Trophoblast cell (in vitro differentiated cells and primary cell): ENCODE results near the gene LGALS12. TPM values are rescaled to one million over a fixed set of nuclear protein-coding genes. Genes with fewer than 3 reads are reported as not detected.

Source experiments
- DNase-seq, 2 donors: peaks; one replicate each; pipeline ENCODE4 v3.0.0-alpha.2; 2016
- H2AFZ ChIP-seq: 2 replicates; pipeline ENCODE4 v1.6.1; 2013; ENCODE audit warnings: low read length, moderate library complexity, mild to moderate bottlenecking; ENCODE audit not compliant: insufficient read depth, poor library complexity
- H2AK5ac ChIP-seq: 2 replicates; pipeline ENCODE4 v1.6.1; 2013; ENCODE audit warnings: mild to moderate bottlenecking, low read length
- H2BK120ac ChIP-seq: 2 replicates; pipeline ENCODE4 v1.6.1; 2013; ENCODE audit warnings: low read length, mild to moderate bottlenecking, moderate library complexity; ENCODE audit not compliant: insufficient read depth, poor library complexity
- H2BK12ac ChIP-seq: 2 replicates; pipeline ENCODE4 v1.6.1; 2013; ENCODE audit warnings: mild to moderate bottlenecking, low read length, moderate library complexity
- H2BK5ac ChIP-seq: 2 replicates; pipeline ENCODE4 v1.6.1; 2013; ENCODE audit warnings: low read length, low read depth, moderate library complexity, mild to moderate bottlenecking; ENCODE audit not compliant: poor library complexity
- H3K14ac ChIP-seq: 2 replicates; pipeline ENCODE4 v1.6.1; 2013; ENCODE audit warnings: mild to moderate bottlenecking, low read length
- H3K18ac ChIP-seq: 2 replicates; pipeline ENCODE4 v1.6.1; 2013; ENCODE audit warnings: mild to moderate bottlenecking, low read length
- H3K23ac ChIP-seq: 2 replicates; pipeline ENCODE4 v1.6.1; 2013; ENCODE audit warnings: low read length
- H3K27ac ChIP-seq: 2 replicates; pipeline ENCODE4 v1.5.1; 2013; ENCODE audit warnings: low read depth, mild to moderate bottlenecking, inconsistent platforms, low read length, moderate library complexity
- H3K27me3 ChIP-seq: 2 replicates; pipeline ENCODE4 v1.6.1; 2013; ENCODE audit warnings: inconsistent platforms, mild to moderate bottlenecking, low read length, moderate library complexity; ENCODE audit not compliant: insufficient read depth
- H3K36me3 ChIP-seq, 2 experiments: 1 replicate in 1 of 2; 2 replicates in 1 of 2; pipeline ENCODE4 v1.6.1; 2013; ENCODE audit warnings: low read length in 2 of 2, mild to moderate bottlenecking in 2 of 2, moderate library complexity in 1 of 2; ENCODE audit not compliant: insufficient read depth in 2 of 2, control insufficient read depth in 1 of 2
- H3K4ac ChIP-seq: 2 replicates; pipeline ENCODE4 v1.6.1; 2013; ENCODE audit warnings: low read depth, mild to moderate bottlenecking, low read length, moderate library complexity
- H3K4me1 ChIP-seq, 2 experiments: 1 replicate in 1 of 2; 2 replicates in 1 of 2; pipeline ENCODE4 v1.6.1; 2013; ENCODE audit warnings: low read length in 2 of 2, mild to moderate bottlenecking in 2 of 2, moderate library complexity in 1 of 2; ENCODE audit not compliant: insufficient read depth in 2 of 2, control insufficient read depth in 1 of 2
- H3K4me2 ChIP-seq: 2 replicates; pipeline ENCODE4 v1.6.1; 2013; ENCODE audit warnings: inconsistent platforms, mild to moderate bottlenecking, low read length, moderate library complexity
- H3K4me3 ChIP-seq: 2 replicates; pipeline ENCODE4 v1.5.1; 2013; ENCODE audit warnings: mild to moderate bottlenecking, low read depth, low read length, inconsistent platforms
- H3K79me1 ChIP-seq: one replicate; pipeline ENCODE4 v1.6.1; 2013; ENCODE audit warnings: low read length
- H3K79me2 ChIP-seq: 2 replicates; pipeline ENCODE4 v1.6.1; 2013; ENCODE audit warnings: low read length, mild to moderate bottlenecking; ENCODE audit not compliant: control insufficient read depth, insufficient read depth, poor library complexity
- H3K9ac ChIP-seq: 2 replicates; pipeline ENCODE4 v1.6.1; 2013; ENCODE audit warnings: mild to moderate bottlenecking, low read length
- H3K9me3 ChIP-seq: 2 replicates; pipeline ENCODE4 v1.6.1; 2013; ENCODE audit warnings: low read depth, mild to moderate bottlenecking, control low read depth, inconsistent platforms, low read length; ENCODE audit not compliant: insufficient read depth
- H4K12ac ChIP-seq: 2 replicates; pipeline ENCODE4 v1.6.1; 2013; ENCODE audit warnings: low read depth, mild to moderate bottlenecking, low read length, moderate library complexity
- H4K8ac ChIP-seq: 2 replicates; pipeline ENCODE4 v1.6.1; 2013; ENCODE audit warnings: low read depth, mild to moderate bottlenecking, low read length, moderate library complexity
- H4K91ac ChIP-seq: one replicate; pipeline ENCODE4 v1.6.1; 2013; ENCODE audit warnings: low read depth, mild to moderate bottlenecking, low read length, moderate library complexity
- WGBS: extraction: QIAGEN DNeasy Blood & Tissue Kit; methylation state at CpG from one replicate; pipeline ENCODE4 v1.1.7; 2013; ENCODE audit warnings: missing lambda C conversion rate; ENCODE audit not compliant: insufficient read length, insufficient coverage; ENCODE audit errors: extremely low coverage; 5-methylcytosine and 5-hydroxymethylcytosine counted together
- polyA plus RNA-seq: library from polyadenylated mRNA; stranded (reverse); fragments of 200-250 nt; gene quantifications from 2 replicates; pipeline ENCODE4 v1.2.3, GENCODE V29; 2013

LGALS12 gene, protein sequence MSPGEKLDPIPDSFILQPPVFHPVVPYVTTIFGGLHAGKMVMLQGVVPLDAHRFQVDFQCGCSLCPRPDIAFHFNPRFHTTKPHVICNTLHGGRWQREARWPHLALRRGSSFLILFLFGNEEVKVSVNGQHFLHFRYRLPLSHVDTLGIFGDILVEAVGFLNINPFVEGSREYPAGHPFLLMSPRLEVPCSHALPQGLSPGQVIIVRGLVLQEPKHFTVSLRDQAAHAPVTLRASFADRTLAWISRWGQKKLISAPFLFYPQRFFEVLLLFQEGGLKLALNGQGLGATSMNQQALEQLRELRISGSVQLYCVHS
- polyA plus RNA-seq = 1.4 and 1.5 TPM in 2 replicates

DNA sequence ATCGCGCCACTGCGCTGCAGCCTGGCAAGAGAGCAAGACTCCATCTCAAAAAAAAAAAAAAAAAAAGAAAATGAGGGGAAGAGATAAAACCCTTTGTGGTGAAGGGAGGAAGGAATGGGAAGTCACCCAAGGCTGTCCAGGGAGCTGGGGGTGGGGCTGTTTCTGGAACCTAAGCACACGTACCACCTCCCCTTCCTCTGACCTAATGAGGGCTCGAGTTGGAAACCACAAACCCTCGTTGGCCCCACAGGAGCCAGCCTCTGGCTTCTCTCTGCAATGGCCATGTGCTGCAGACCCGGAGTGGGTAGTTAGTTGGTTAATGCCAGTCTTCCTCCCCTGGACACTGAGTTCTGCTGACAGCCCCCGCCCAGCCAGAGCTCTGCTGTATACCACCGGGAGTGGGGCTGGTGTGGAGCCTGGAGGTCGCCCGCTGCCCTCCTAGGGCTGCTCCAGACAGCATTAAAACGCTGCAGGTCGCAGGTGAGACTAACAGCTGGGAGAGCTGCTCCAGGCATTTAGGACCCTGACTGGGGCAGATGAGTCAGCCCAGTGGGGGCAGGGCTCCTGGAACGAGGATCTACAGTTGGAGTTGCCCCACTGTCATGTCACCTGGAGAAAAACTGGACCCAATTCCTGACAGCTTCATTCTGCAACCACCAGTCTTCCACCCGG, at the start of gene LGALS12:
Gene LGALS12, plus strand, starts transcription at position 228 of the 672 bp plus-strand sequence. Its CDS starts 375 bp downstream, at position 603.
- no peak for DNase-seq
- no CpG with 5 or more reads among the region's 15 CpGs for WGBS
- H3K4ac ChIP-seq = no peak within 1 kb of the TSS
- H3K14ac ChIP-seq = no peak within 1 kb of the TSS
- no peak within 1 kb of the TSS for H4K8ac ChIP-seq
- H2BK5ac ChIP-seq = peak within 1 kb of the TSS; percentile 16
- peaks cover 9 to 16% of the 10 kb centered on the region in 2 experiments for H3K4me1 ChIP-seq
- no peak within 1 kb of the TSS for H3K4me3 ChIP-seq
- no peak within 1 kb of the TSS for H3K4me2 ChIP-seq
- peaks cover 1% of the 10 kb centered on the region for H3K79me2 ChIP-seq
- peak within 1 kb of the TSS; percentile 33 for H2AK5ac ChIP-seq
- H3K9me3 ChIP-seq = peaks cover 2% of the 10 kb centered on the region
- H2AFZ ChIP-seq = no peak within 1 kb of the TSS
- H2BK12ac ChIP-seq = no peak within 1 kb of the TSS
- no peak within 1 kb of the TSS for H3K27ac ChIP-seq
- H3K79me1 ChIP-seq = peaks cover 4% of the 10 kb centered on the region
- H3K36me3 ChIP-seq = no peaks in the 10 kb centered on the region
- H3K9ac ChIP-seq = no peak within 1 kb of the TSS
- H2BK120ac ChIP-seq = peak within 1 kb of the TSS; percentile 13
- H3K18ac ChIP-seq = no peak within 1 kb of the TSS
- H4K12ac ChIP-seq = no peak within 1 kb of the TSS
- H3K23ac ChIP-seq = no peak within 1 kb of the TSS
- H3K27me3 ChIP-seq = no peaks in the 10 kb centered on the region
- H4K91ac ChIP-seq = peak within 1 kb of the TSS; percentile 45

DNA sequence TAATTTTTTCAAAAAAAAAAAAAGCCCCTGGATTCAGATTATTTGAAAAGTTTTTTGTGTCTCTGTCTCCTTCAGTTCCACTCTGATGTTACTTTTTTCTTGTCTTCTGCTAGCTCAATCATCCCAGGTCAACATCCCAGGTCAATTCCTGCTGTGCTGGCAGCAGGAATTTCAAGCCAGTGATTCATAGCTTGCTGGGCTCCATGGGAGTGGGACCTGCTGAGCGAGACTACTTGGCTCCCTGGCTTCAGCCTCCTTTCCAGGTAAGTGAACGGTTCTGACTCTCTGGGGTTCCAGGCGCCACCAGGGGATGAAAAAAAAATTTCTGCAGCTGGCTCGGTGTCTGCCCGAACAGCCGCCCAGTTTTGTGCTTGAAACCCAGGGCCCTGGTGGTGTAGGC, 46.3 kb upstream of the LGALS12 start:
- no peaks in the 10 kb centered on the region for H3K36me3 ChIP-seq
- H3K79me1 ChIP-seq = no peaks in the 10 kb centered on the region
- H3K4me1 ChIP-seq = peaks cover 3 to 4% of the 10 kb centered on the region in 2 experiments
- H3K23ac ChIP-seq = no peak overlapping the region
- H3K4me2 ChIP-seq = no peak overlapping the region
- DNase-seq = peak; percentile 9 to 49
- H3K14ac ChIP-seq = no peak overlapping the region
- no peak overlapping the region for H2AK5ac ChIP-seq
- no peak overlapping the region for H3K18ac ChIP-seq
- no peak overlapping the region for H2AFZ ChIP-seq
- H3K4ac ChIP-seq = no peak overlapping the region
- no peak overlapping the region for H4K8ac ChIP-seq
- no CpG with 5 or more reads among the region's 6 CpGs for WGBS
- no peak overlapping the region for H2BK120ac ChIP-seq
- H4K91ac ChIP-seq = no peak overlapping the region
- no peaks in the 10 kb centered on the region for H3K9me3 ChIP-seq
- H4K12ac ChIP-seq = no peak overlapping the region
- H2BK5ac ChIP-seq = no peak overlapping the region
- no peaks in the 10 kb centered on the region for H3K79me2 ChIP-seq
- H3K27ac ChIP-seq = peak overlapping the region; percentile 58
- no peak overlapping the region for H2BK12ac ChIP-seq
- H3K4me3 ChIP-seq = no peak overlapping the region
- H3K27me3 ChIP-seq = no peaks in the 10 kb centered on the region
- no peak overlapping the region for H3K9ac ChIP-seq

DNA sequence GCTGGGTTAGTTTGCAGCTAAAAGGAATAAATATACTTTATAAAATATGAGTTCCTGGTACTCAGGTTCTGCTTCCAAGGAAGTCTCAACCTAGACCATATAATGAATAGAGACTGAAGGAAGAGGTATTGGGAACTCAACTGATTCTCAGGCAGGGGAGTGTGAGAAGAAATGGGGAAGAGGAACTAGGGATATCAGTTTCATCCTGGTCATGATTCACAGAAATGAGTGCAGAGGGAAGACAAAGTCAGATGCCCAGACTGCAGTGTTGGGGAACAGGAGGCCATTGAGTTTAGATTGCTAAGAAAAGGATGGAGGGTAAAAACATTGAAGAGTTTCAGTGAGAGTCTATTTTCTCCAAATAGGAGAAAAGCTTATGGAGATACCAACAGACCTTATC, 43.7 kb upstream of the LGALS12 start:
- H2AFZ ChIP-seq = no peak overlapping the region
- H3K9me3 ChIP-seq = no peaks in the 10 kb centered on the region
- H2BK12ac ChIP-seq = no peak overlapping the region
- H3K4me2 ChIP-seq = no peak overlapping the region
- no peak overlapping the region for H4K12ac ChIP-seq
- no peak overlapping the region for H2AK5ac ChIP-seq
- H3K14ac ChIP-seq = no peak overlapping the region
- H2BK5ac ChIP-seq = no peak overlapping the region
- no peak overlapping the region for H3K9ac ChIP-seq
- H3K36me3 ChIP-seq = no peaks in the 10 kb centered on the region
- no peak overlapping the region for H3K23ac ChIP-seq
- no peak overlapping the region for H3K4ac ChIP-seq
- H3K4me3 ChIP-seq = no peak overlapping the region
- peaks cover 3 to 4% of the 10 kb centered on the region in 2 experiments for H3K4me1 ChIP-seq
- no peak overlapping the region for H2BK120ac ChIP-seq
- no peak overlapping the region for H3K18ac ChIP-seq
- H4K8ac ChIP-seq = no peak overlapping the region
- no peak overlapping the region for H3K27ac ChIP-seq
- no peaks in the 10 kb centered on the region for H3K79me1 ChIP-seq
- H3K27me3 ChIP-seq = no peaks in the 10 kb centered on the region
- DNase-seq = no peak
- H4K91ac ChIP-seq = no peak overlapping the region
- no peaks in the 10 kb centered on the region for H3K79me2 ChIP-seq

DNA sequence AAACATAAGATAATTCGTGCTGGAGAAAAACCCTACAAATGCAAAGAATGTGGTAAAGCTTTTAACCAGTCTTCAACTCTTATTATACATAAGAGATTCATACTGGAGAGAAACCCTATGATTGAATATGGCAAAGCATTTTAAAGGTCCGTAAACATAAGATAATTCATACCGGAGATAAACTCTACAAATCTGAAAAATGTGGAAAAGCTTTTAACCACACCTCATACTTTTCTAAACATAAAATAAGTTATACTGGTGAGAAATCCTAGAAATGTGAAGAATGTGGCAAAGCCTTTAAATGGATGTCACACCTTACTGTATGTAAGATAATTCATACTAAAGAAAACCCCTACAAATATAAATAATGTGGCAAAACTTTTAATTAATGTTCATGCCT, 35.6 kb upstream of the LGALS12 start:
- Histone ChIP-seq H3K4ac (no peak overlapping the region), H3K79me1 (no peaks in the 10 kb centered on the region), H3K9ac (no peak overlapping the region), H3K23ac (no peak overlapping the region), H2BK12ac (no peak overlapping the region), H4K8ac (no peak overlapping the region), H3K79me2 (no peaks in the 10 kb centered on the region), H3K14ac (no peak overlapping the region), H2AK5ac (no peak overlapping the region), H4K12ac (no peak overlapping the region), H2BK120ac (no peak overlapping the region), H2AFZ (no peak overlapping the region), H3K27ac (no peak overlapping the region), H3K9me3 (peaks cover 1% of the 10 kb centered on the region), H3K18ac (no peak overlapping the region), H2BK5ac (no peak overlapping the region), H3K27me3 (no peaks in the 10 kb centered on the region), H3K4me2 (no peak overlapping the region), H3K36me3 (no peaks in the 10 kb centered on the region), H4K91ac (no peak overlapping the region), H3K4me1 (no peaks in the 10 kb centered on the region), H3K4me3 (no peak overlapping the region)
- peak in 1 of 2 donors; percentile 70 for DNase-seq
- no CpG with 5 or more reads among the region's 3 CpGs for WGBS
